GM19193 (cell line): ENCODE measurements around the gene CPNE6.

Experiments
- POLR2A ChIP-seq: IDR thresholded peaks from 4 replicates; pipeline ENCODE4 v1.6.1; 2011; ENCODE audit not compliant: insufficient read depth, insufficient read length; ENCODE audit errors: extremely low read depth

The CPNE6 gene

DNA sequence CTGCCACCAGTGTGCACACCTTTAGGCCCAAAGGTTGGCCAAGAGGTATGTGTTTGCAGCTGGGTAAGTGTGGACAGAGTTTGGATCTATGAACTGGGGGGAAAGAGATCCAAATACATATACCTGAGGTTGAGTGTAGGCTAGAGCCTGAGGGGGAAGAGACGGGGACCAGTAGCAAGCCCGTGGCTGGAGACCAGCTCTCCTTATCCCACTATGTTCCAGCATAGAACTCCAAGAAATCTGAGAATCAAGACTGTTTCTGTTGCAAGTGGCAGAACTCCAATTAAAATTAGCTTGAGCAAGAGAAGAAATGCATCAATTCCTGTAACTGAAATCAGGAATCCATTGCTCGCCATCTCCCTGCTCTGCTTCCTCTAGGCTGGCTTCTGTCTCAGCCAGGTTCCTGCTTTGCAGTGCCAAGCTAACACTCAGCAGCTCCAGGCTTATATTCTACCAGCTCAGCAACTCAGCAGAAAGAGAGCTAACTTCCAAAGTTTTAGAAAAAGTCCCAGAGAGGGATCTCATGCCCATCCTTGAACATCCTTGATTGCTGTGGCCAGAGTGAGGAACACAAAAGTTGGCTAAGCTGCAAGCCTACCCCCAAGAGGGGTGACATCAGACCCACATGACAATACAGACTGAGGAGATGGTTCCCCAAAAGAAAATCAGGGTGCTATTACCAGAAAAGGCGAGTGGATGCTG lies 21.3 kb downstream of the CPNE6 start:
- no peak for TF ChIP-seq POLR2A

GRCh38 chr14:24093207-24093900 lies 22.0 kb downstream of the CPNE6 start:
- no peak for TF ChIP-seq POLR2A

DNA sequence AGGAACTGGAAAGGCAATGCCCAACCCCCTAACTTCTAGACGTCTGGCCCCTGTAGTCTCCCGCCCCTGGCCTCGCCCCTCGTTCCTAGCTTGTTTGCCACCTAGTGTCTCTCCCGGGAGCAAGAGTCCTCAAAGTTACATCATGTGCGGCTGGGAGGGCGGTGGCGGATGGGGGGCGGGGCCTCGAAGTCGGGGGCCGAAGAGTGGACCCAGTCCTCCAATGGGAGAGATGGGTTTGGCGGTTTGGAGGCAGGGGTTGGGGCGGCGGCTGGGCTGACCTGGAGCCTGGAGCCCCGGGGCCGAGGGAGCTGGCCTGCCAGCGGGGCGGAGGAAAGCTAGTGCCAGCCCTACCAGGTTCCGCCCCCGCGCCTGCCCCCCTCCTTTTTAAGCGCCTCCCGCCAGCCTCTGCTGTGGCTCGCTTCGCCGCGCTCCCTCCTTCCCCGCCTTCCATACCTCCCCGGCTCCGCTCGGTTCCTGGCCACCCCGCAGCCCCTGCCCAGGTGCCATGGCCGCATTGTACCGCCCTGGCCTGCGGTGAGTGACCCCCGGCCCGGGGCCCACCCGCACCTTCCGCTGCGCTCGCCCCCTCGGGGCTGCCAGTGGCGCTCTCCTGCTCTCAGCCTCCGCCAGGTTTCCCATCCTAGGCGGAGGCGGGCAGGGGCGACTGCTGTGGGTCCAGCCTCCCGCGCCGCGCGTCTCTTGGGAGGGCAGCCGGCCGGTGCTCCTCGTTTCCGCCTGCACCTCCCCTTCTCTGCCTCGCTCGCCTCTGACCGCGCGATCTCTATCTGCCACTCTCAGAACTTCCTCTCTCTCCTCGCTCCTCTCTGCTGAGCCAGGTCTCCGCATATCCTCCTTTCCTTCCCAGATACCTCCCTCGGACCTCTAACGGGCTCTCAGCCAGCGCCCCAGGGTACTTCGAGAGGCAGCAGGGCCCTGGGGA lies 22.8 kb downstream of the CPNE6 start, which contains the start of gene PCK2:
TSS of gene PCK2 (plus strand) at position 411 of the 940 bp plus-strand sequence. CDS start at position 506, 95 bp downstream.
- TF ChIP-seq POLR2A, result peak; percentile 98

- no peak for TF ChIP-seq POLR2A
Measured at GRCh38 chr14:24094841-24095270, 23.5 kb downstream of the CPNE6 start.

DNA sequence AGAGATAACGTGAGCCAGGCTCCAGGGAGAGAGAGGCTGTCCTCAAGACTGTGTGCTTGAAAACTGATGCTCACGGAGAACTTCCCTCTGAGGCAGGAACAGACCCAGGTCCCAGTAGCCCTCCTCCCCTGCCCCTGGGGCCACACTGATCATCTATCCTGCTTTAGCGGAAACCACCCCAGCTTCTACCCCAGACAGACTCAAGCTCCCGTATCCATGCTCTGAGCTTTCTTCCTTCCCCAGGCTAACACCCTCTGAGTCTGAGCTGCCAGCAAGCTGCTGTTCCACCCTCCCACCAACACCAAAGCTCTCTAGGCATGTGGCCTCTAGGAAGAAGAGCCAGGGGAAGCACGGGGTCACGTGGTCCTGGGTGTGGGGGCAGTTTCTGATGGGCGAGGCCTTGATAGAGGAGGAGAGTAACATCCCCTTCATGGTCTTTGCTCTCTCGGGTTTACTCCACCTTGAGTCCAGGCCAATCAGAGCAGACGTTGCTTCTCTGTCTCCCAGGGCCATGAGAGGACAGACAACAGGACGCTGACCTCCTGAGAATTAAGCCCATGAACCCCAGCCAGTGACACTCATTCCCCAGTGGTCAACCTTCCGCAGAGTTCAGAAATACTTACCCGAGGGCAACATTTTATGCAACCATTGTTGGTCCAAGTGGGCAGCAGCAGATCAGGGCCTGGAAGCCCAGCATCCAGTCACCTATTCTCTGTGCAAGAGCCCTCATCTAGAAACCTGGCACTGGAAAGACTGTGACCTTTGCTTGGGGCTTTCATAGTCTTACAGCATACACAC lies 24.1 kb downstream of the CPNE6 start:
- TF ChIP-seq POLR2A, result peak; percentile 98

GRCh38 chr14:24096545-24097181 lies 25.3 kb downstream of the CPNE6 start:
- no peak for TF ChIP-seq POLR2A

GRCh38 chr14:24098229-24098926 lies 27.0 kb downstream of the CPNE6 start:
- no peak for TF ChIP-seq POLR2A

DNA sequence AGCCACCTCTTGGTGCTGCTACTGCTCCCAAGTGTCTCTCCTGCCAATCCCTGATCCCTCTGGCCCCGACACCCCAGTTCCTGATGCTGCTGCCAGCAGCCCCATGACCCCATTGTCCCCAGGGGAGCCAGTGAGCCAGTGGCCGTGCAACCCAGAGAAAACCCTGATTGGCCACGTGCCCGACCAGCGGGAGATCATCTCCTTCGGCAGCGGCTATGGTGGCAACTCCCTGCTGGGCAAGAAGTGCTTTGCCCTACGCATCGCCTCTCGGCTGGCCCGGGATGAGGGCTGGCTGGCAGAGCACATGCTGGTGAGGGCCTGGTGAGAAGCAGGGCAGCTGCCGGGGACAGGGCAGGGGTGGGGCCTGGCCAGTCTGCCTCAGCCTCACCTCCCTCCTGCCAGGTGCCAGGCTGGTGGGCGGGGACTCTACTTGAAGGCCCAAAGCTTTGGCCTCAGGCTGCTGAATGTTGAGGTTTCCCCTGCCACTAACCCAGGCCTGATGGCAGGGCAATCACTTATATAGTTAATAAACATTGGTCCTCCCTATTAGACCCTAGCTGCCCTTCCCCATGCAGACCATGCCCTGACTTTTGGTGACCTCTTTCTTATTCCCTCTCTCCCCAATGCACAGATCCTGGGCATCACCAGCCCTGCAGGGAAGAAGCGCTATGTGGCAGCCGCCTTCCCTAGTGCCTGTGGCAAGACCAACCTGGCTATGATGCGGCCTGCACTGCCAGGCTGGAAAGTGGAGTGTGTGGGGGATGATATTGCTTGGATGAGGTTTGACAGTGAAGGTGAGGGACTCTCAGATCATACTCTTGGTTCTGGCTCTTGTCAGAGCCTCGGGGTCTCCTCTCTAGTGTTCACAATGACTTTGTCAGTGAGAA lies 27.8 kb downstream of the CPNE6 start:
- no peak for TF ChIP-seq POLR2A

GRCh38 chr14:24100197-24100981 lies 29.0 kb downstream of the CPNE6 start:
- TF ChIP-seq POLR2A, result no peak

- no peak for TF ChIP-seq POLR2A
Measured at GRCh38 chr14:24100982-24101494, 29.7 kb downstream of the CPNE6 start.

- no peak for TF ChIP-seq POLR2A
Measured at GRCh38 chr14:24102357-24103048, 31.1 kb downstream of the CPNE6 start.
